Ecto neural progenitor cell (in vitro differentiated cells): ENCODE measurements around the gene PDE8A.

Experiments
- DNase-seq: peaks from one replicate; pipeline ENCODE4 v3.0.0-alpha.2; 2018; ENCODE audit warnings: low spot score

PDE8A gene

GRCh38 chr15:85034276-85034675 is 52.6 kb downstream of the PDE8A start:
- no peak for DNase-seq

GRCh38 chr15:85035980-85036379 is 54.3 kb downstream of the PDE8A start:
- no peak for DNase-seq

- DNase-seq: no peak
Observed at GRCh38 chr15:85036716-85037115, 55.1 kb downstream of the PDE8A start.

GRCh38 chr15:85037641-85038040 is 56.0 kb downstream of the PDE8A start:
- no peak for DNase-seq

- no peak for DNase-seq
Observed at GRCh38 chr15:85041230-85041629, 59.6 kb downstream of the PDE8A start.

- DNase-seq: no peak
Observed at GRCh38 chr15:85044251-85044853, 62.7 kb downstream of the PDE8A start.

- DNase-seq: no peak
Observed at GRCh38 chr15:85044894-85045293, 63.2 kb downstream of the PDE8A start.

- DNase-seq: no peak
Observed at GRCh38 chr15:85045615-85046014, 64.0 kb downstream of the PDE8A start.

GRCh38 chr15:85047271-85047948 is 65.8 kb downstream of the PDE8A start:
- no peak for DNase-seq

- DNase-seq: no peak
Observed at GRCh38 chr15:85048430-85048829, 66.8 kb downstream of the PDE8A start.

- no peak for DNase-seq
Observed at GRCh38 chr15:85049805-85050204, 68.1 kb downstream of the PDE8A start.

- no peak for DNase-seq
Observed at GRCh38 chr15:85059734-85060133, 78.1 kb downstream of the PDE8A start.

- DNase-seq: no peak
Observed at GRCh38 chr15:85062560-85062959, 80.9 kb downstream of the PDE8A start.

- DNase-seq: no peak
Observed at GRCh38 chr15:85063088-85063487, 81.4 kb downstream of the PDE8A start.

GRCh38 chr15:85063522-85064079 is 81.9 kb downstream of the PDE8A start:
- no peak for DNase-seq

- no peak for DNase-seq
Observed at GRCh38 chr15:85064710-85065109, 83.1 kb downstream of the PDE8A start.

GRCh38 chr15:85071061-85071460 is 89.4 kb downstream of the PDE8A start:
- DNase-seq: no peak

GRCh38 chr15:85071504-85071903 is 89.8 kb downstream of the PDE8A start:
- no peak for DNase-seq

GRCh38 chr15:85072917-85073316 is 91.3 kb downstream of the PDE8A start:
- DNase-seq: no peak

- DNase-seq: no peak
Observed at GRCh38 chr15:85073556-85074194, 92.0 kb downstream of the PDE8A start.

GRCh38 chr15:85086855-85087254 is 105.2 kb downstream of the PDE8A start:
- DNase-seq: no peak

GRCh38 chr15:85088300-85088699 is 106.6 kb downstream of the PDE8A start:
- DNase-seq: no peak

- no peak for DNase-seq
Observed at GRCh38 chr15:85089929-85090597, 108.4 kb downstream of the PDE8A start.
